Stimulated activated CD8-positive, alpha-beta memory T cell treated with anti-CD3 and anti-CD28 coated beads, Interleukin-15, amount 100 ng/mL, for 4 hours (primary cell): ENCODE results near the gene TMEM208.

ENCODE experiments used
- DNase-seq, 2 donors: peaks; one replicate each; pipeline ENCODE4 v3.0.0-alpha.2; 2020; ENCODE audit warnings: low read depth in 2 of 2

The TMEM208 gene

GRCh38 chr16:67277999-67278772 lies 51.3 kb downstream of the TMEM208 start:
- DNase-seq: no peak
